ENCODE results near the gene XPO5. TPM values are rescaled to one million over a fixed set of nuclear protein-coding genes. Genes with fewer than 3 reads are reported as not detected.

The XPO5 gene
- total RNA-seq, 2 donors from 2014 or later: 16.8 to 20.5 TPM

DNA sequence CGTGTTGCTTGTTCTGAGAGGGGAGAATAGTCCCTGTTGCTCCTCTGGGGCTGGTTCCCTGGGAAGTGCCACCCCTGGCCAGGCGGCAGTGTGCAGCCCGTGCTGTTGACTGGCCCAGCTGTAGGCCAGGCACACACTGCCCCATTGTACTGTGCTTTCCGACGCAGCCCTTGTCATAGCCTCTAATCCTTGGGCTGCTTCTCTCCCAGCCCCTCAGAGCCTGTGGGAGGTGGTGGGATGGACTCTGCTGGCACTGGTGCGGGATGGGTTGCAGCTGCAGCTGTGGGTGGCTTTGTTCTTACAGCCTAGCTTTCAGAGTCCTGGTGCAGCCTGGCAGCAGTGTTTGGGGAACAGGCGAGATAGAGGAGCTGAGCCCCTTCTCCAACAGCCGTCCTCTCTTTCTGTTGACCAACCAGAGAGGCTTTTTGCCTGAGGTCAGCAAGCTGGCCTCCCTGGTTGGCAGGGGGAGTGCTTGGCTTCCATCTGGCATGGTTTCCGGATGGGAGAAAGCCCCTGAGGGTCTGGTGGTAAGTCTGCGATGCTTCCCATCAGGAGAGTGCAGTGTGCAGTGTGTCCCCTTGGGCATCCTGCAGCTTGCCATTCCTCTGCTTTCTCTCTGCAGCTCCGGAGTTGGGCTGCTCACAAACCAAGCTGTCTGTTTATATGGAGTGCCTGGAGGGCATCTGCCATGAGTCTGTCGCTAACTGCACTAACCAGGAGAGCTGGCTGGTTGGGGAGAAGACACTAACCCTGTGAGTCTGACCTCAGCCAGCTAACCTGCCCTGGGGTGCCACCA lies 86.4 kb downstream of the XPO5 start:
- Histone ChIP-seq H3K9me3 (no peaks in the 10 kb centered on the region), H3K4me3 (no peak overlapping the region), H3K4me1 (peaks cover 12% of the 10 kb centered on the region), H3K36me3 (replicated peaks in 1 of 2; ENCODE audit: insufficient read depth in 1 of 2, low read depth in 2 of 2) (no peaks in the 10 kb centered on the region), H3K27me3 (no peaks in the 10 kb centered on the region), H3K27ac (no peak overlapping the region)
- no peak for DNase-seq
- WGBS, 2 donors: 94 to 95% methylated on average over 7 to 12 of the region's 12 CpGs
- TF ChIP-seq POLR2A (IDR thresholded peaks at IDR 0.05): no peak
- TF ChIP-seq, protein P1, sequence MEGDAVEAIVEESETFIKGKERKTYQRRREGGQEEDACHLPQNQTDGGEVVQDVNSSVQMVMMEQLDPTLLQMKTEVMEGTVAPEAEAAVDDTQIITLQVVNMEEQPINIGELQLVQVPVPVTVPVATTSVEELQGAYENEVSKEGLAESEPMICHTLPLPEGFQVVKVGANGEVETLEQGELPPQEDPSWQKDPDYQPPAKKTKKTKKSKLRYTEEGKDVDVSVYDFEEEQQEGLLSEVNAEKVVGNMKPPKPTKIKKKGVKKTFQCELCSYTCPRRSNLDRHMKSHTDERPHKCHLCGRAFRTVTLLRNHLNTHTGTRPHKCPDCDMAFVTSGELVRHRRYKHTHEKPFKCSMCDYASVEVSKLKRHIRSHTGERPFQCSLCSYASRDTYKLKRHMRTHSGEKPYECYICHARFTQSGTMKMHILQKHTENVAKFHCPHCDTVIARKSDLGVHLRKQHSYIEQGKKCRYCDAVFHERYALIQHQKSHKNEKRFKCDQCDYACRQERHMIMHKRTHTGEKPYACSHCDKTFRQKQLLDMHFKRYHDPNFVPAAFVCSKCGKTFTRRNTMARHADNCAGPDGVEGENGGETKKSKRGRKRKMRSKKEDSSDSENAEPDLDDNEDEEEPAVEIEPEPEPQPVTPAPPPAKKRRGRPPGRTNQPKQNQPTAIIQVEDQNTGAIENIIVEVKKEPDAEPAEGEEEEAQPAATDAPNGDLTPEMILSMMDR (IDR thresholded peaks at IDR 0.05): no peak
- intact Hi-C loops (cut with DNase I): no loop called here
- ATAC-seq: no peak

DNA sequence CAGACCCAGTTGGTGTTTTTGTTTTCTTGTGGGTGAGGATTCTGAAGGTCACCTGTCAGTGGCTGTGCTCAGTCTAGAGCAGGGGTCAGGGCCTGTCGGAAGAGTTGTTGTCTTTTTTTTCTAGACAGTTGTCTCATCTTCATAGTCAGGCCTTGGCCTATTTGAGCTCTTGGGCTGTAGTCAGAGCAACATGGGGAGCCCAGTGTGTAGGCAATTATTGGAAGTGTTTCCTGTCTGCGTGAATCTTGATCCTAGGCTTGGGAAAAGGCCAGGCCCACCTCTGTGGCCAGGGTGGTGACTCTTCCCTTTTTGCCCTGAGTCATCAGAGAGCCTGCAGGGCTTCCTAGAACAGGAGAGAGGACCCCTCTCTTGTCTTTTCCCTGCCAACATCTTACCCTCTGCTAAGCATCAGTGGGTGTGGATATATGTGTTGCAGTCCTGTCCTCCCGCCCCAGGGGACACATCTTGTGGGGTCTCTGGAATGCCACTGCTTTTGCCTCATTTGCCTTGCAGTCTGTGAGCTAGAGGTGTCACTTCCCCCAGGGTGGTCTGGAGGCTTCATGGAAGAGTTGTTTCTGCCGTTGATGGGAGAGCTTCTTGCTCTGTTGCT lies 87.1 kb downstream of the XPO5 start:
- TF ChIP-seq, protein P1 (IDR thresholded peaks at IDR 0.05): no peak
- TF ChIP-seq POLR2A (IDR thresholded peaks at IDR 0.05): no peak
- DNase-seq (no peak), ATAC-seq (no peak)
- H3K27me3 ChIP-seq: no peaks in the 10 kb centered on the region
- intact Hi-C loops (cut with DNase I): no loop called here
- H3K9me3 ChIP-seq: no peaks in the 10 kb centered on the region
- no peaks in the 10 kb centered on the region for H3K36me3 ChIP-seq (replicated peaks in 1 of 2; ENCODE audit: insufficient read depth in 1 of 2, low read depth in 2 of 2)
- WGBS, 2 donors: 62 to 74% methylated on average over 3 to 4 of the region's 4 CpGs
- no peak overlapping the region for H3K27ac ChIP-seq
- H3K4me3 ChIP-seq: no peak overlapping the region
- H3K4me1 ChIP-seq: peaks cover 12% of the 10 kb centered on the region

- peaks cover 45% of the 10 kb centered on the region for H3K4me1 ChIP-seq
- no peak overlapping the region for H3K4me3 ChIP-seq
- intact Hi-C loops (cut with DNase I): no loop called here
- no peak overlapping the region for H3K27ac ChIP-seq
- peak in 3 of 4 donors; percentile 38 to 61 (median 58) for DNase-seq
- no peaks in the 10 kb centered on the region for H3K27me3 ChIP-seq
- H3K9me3 ChIP-seq: no peaks in the 10 kb centered on the region
- TF ChIP-seq, protein P1 (IDR thresholded peaks at IDR 0.05): no peak
- no peak for TF ChIP-seq POLR2A (IDR thresholded peaks at IDR 0.05)
- WGBS, 2 donors: 43 to 49% methylated on average over 11 of the region's 11 CpGs
- no peak for ATAC-seq
- H3K36me3 ChIP-seq (replicated peaks in 1 of 2; ENCODE audit: insufficient read depth in 1 of 2, low read depth in 2 of 2): no peaks in the 10 kb centered on the region
These were observed 94.1 kb downstream of the XPO5 start for GRCh38 chr6:43481591-43482236.

DNA sequence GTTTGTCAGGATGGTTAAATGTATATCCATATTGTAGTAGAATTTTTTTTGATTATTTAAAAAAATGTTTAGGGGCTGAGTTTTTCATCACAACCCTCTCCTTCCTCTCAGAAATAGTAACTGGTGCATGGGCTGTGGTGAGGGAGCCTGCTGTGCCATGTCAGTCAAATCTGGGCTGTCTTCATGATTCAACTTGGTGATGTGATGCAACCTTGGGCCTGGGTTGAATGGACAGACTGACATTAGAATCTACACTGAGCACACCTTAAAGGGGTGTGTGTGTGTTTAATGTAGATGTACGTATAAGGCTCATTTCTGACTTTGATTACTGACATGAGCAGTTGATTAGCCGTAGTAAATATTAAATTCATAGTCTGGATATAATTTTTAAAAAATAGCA lies 94.8 kb downstream of the XPO5 start:
- WGBS, 2 donors: 51% methylated on average over 2 of the region's 2 CpGs
- DNase-seq: no peak
- no peak for TF ChIP-seq POLR2A (IDR thresholded peaks at IDR 0.05)
- TF ChIP-seq, protein P1 (IDR thresholded peaks at IDR 0.05): no peak
- Histone ChIP-seq H3K9me3 (no peaks in the 10 kb centered on the region), H3K36me3 (replicated peaks in 1 of 2; ENCODE audit: insufficient read depth in 1 of 2, low read depth in 2 of 2) (no peaks in the 10 kb centered on the region), H3K4me1 (peaks cover 45% of the 10 kb centered on the region), H3K27me3 (no peaks in the 10 kb centered on the region), H3K4me3 (no peak overlapping the region), H3K27ac (no peak overlapping the region)
- no peak for ATAC-seq
- intact Hi-C loops (cut with DNase I): no loop called here
